SJSA1 (cell line): ENCODE data around the gene PDZRN3. TPM values are rescaled to one million over a fixed set of nuclear protein-coding genes. Genes with fewer than 3 reads are reported as not detected.

Source experiments
- DNase-seq, 2 experiments: peaks; one replicate each; pipeline ENCODE4 v3.0.0-alpha.2; 2015 to 2020; ENCODE audit warnings: low spot score in 2 of 2, low read depth in 1 of 2
- H3K27ac ChIP-seq: fragments of 250-450 bp; sonication (Bioruptor Pico); 2 replicates; pipeline ENCODE4 v1.5.1; 2020; ENCODE audit warnings: mild to moderate bottlenecking, moderate library complexity
- H3K27me3 ChIP-seq: fragments of 250-450 bp; sonication (Bioruptor Pico); replicated peaks from 2 replicates; pipeline ENCODE4 v1.5.1; 2020; ENCODE audit warnings: mild to moderate bottlenecking, moderate library complexity
- H3K36me3 ChIP-seq: fragments of 250-450 bp; sonication (Bioruptor Pico); 2 replicates; pipeline ENCODE4 v1.5.1; 2020; ENCODE audit warnings: mild to moderate bottlenecking
- H3K4me1 ChIP-seq: fragments of 250-450 bp; sonication (Bioruptor Pico); replicated peaks from 2 replicates; pipeline ENCODE4 v1.6.1; 2021; ENCODE audit warnings: mild to moderate bottlenecking
- H3K4me3 ChIP-seq: fragments of 250-450 bp; sonication (Bioruptor Pico); 2 replicates; pipeline ENCODE4 v1.5.1; 2020; ENCODE audit warnings: mild to moderate bottlenecking
- H3K9me3 ChIP-seq: fragments of 250-450 bp; sonication (Bioruptor Pico); replicated peaks from 2 replicates; pipeline ENCODE4 v1.5.1; 2020; ENCODE audit warnings: mild to moderate bottlenecking
- total RNA-seq: library from RNA; depleted of rRNA; stranded (reverse); fragments of >200 nt; shearing (Covaris generic); gene quantifications from 2 replicates; pipeline ENCODE4 v1.2.3, GENCODE V29; 2014

PDZRN3 gene
- total RNA-seq, 1 experiment from 2014 or later: 0.68 TPM

DNA sequence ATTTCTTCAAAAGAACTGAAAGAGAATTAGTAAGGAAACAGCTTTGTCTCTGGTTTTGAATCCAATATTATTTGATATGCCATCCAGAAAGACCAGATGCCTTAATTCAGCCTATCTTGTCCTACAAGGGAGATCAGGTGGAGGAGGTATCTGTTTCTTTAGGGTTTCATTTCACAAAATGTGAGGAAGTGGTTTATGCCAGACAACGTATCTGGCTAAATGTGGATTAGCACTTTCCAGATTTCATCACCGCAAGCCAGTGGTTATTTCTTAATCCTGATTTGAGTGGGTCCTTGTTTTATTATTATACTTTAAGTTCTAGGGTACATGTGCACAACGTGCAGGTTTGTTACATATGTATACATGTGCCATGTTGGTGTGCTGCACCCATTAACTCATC is 292.2 kb downstream of the PDZRN3 start:
- Histone ChIP-seq H3K27me3 (no peaks in the 10 kb centered on the region), H3K9me3 (no peaks in the 10 kb centered on the region), H3K4me3 (no peak overlapping the region), H3K36me3 (no peaks in the 10 kb centered on the region), H3K4me1 (no peaks in the 10 kb centered on the region), H3K27ac (no peak overlapping the region)
- no peak for DNase-seq
